ENCODE results near the gene TEX11. TPM values are rescaled to one million over a fixed set of nuclear protein-coding genes. Genes with fewer than 3 reads are reported as not detected.
"Not testable (repeated sequence)": the region's sequence is repeated elsewhere in the genome, so short reads cannot be mapped to it uniquely, and the experiment has no call there.

Gene TEX11
- total RNA-seq, 4 donors from 2014 or later, result not detected

DNA sequence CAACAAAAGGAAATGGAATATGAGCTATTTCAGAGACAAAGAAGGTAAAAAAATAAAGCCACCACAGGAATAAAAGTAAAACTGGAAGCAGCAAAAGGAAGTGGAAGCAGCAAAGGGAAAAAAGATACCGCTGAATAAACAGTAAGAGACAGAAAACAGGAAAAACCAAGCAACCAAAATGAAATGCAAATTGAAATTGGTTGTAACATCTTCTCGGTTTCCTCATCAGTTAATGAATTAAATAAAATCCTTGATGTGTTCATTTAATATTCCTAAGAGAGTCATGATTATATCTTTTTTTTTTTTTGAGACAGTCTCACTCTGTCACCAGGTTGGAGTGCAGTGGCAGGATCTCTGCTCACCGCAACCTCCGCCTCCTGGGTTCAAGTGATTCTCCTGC is 331.1 kb downstream of the TEX11 start:
- TF ChIP-seq, protein P1, sequence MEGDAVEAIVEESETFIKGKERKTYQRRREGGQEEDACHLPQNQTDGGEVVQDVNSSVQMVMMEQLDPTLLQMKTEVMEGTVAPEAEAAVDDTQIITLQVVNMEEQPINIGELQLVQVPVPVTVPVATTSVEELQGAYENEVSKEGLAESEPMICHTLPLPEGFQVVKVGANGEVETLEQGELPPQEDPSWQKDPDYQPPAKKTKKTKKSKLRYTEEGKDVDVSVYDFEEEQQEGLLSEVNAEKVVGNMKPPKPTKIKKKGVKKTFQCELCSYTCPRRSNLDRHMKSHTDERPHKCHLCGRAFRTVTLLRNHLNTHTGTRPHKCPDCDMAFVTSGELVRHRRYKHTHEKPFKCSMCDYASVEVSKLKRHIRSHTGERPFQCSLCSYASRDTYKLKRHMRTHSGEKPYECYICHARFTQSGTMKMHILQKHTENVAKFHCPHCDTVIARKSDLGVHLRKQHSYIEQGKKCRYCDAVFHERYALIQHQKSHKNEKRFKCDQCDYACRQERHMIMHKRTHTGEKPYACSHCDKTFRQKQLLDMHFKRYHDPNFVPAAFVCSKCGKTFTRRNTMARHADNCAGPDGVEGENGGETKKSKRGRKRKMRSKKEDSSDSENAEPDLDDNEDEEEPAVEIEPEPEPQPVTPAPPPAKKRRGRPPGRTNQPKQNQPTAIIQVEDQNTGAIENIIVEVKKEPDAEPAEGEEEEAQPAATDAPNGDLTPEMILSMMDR (IDR thresholded peaks at IDR 0.05), result no peak
- no peak for TF ChIP-seq POLR2A (IDR thresholded peaks at IDR 0.05)
- DNase-seq (ENCODE audit: low spot score in 2 of 2), result no peak
- 84 to 87% methylated on average over 4 of the region's 4 CpGs for whole genome bisulfite sequencing, 2 donors
- intact Hi-C loops (cut with DNase I; ENCODE audit: low total_unique reads), result no loop called here
- H3K4me3 ChIP-seq (ENCODE audit: low read depth, poor library complexity, severe bottlenecking), result no peak overlapping the region

DNA sequence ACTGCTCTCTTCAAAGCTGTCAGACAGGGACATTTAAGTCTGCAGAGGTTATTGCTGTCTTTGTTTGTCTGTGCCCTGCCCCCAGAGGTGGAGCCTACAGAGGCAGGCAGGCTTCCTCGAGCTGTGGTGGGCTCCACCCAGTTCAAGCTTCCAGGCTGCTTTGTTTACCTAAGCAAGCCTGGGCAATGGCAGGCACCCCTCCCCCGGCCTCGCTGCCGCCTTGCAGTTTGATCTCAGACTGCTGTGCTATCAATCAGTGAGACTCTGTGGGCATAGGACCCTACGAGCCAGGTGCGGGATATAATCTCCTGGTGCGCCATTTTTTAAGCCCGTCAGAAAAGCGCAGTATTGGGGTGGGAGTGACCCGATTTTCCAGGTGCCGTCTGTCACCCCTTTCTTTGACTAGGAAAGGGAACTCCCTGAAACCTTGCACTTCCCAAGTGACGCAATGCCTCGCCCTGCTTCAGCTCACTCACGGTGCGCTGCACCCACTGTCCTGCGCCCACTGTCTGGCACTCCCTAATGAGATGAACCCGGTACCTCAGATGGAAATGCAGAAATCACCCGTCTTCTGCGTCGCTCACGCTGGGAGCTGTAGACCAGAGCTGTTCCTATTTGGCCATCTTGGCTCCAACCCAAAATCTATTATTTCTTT is 338.5 kb downstream of the TEX11 start:
- intact Hi-C loops (cut with DNase I; ENCODE audit: low total_unique reads); DNase-seq (ENCODE audit: low spot score in 2 of 2); H3K4me3 ChIP-seq (ENCODE audit: low read depth, poor library complexity, severe bottlenecking): not testable (repeated sequence)
- WGBS, 2 donors, result 91 to 92% methylated on average over 21 of the region's 21 CpGs

DNA sequence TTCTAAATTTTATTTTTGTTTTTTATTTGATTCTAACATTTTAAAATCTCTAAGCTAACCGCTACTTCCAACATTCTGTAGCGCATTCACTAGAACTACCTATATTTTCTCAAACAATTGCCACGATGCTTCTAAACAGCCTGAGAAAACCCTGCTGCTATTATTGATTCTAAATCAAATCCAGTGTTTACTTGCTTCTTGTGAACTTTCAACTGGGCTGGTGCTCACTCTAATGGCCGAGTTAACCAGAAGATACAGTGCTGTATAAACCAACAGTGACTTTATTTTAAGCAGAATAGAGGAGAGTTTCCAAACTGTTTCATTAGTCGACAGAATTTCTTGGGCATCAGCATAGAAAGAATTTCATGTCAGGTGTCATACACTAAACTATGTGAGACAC is 353.6 kb downstream of the TEX11 start:
- intact Hi-C loops (cut with DNase I; ENCODE audit: low total_unique reads), result no loop called here

DNA sequence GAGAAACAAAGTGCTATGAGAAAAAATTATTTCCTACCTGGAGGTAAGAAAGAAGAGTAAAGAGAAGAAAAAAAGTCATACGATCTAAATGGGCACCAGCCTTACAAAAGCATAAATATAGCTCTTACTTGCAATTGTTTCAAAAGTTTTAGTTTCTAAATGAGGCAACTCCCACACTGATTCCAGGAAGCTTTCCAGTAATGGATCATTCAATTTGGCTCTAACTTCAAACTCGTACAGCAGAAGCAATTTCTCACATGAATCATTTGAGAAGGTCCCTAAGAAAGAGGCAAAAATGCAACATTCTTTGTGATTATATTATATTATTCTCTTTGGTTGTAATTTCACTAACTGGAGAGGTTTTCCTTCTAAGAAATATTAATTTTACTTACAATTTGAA is 354.0 kb downstream of the TEX11 start:
- 14 to 25% methylated on average over 2 of the region's 2 CpGs for WGBS, 2 donors
- DNase-seq (ENCODE audit: low spot score in 2 of 2), result no peak
- intact Hi-C loops (cut with DNase I; ENCODE audit: low total_unique reads), result no loop called here
- TF ChIP-seq, protein P1 (IDR thresholded peaks at IDR 0.05), result no peak
- no peak for TF ChIP-seq POLR2A (IDR thresholded peaks at IDR 0.05)
- H3K4me3 ChIP-seq (ENCODE audit: low read depth, poor library complexity, severe bottlenecking), result no peak overlapping the region

More for the DNA sequence above, 353.6 kb downstream of the TEX11 start:
- WGBS, 2 donors, result 81 to 84% methylated on average over 5 of the region's 5 CpGs
- H3K4me3 ChIP-seq (ENCODE audit: low read depth, poor library complexity, severe bottlenecking), result no peak overlapping the region
- TF ChIP-seq, protein P1 (IDR thresholded peaks at IDR 0.05), result no peak
- TF ChIP-seq POLR2A (IDR thresholded peaks at IDR 0.05), result no peak
- DNase-seq (ENCODE audit: low spot score in 2 of 2), result no peak

DNA sequence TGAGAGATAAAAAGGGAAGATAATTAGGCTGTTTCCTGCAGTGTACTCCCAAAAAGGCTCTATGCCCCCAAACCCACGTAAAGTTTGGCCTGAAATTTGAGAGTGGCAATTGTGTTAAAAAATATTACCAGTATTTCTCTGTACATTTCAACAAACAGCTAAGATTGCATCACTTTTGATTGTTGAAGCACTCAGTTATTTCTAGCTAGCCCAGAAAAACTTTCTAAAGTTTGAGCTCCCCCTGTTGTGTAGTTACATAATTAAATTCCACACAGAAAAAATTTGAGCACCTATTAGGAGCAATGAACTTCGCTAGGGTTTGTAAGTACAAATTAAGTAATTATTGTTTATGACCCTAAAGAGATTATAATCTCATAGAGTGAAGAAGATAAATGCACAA is 354.4 kb downstream of the TEX11 start:
- no peak for DNase-seq (ENCODE audit: low spot score in 2 of 2)
- no peak for TF ChIP-seq POLR2A (IDR thresholded peaks at IDR 0.05)
- TF ChIP-seq, protein P1 (IDR thresholded peaks at IDR 0.05), result no peak
- intact Hi-C loops (cut with DNase I; ENCODE audit: low total_unique reads), result no loop called here
- WGBS, 2 donors, result 11% methylated on average over 2 of the region's 2 CpGs
- no peak overlapping the region for H3K4me3 ChIP-seq (ENCODE audit: low read depth, poor library complexity, severe bottlenecking)

DNA sequence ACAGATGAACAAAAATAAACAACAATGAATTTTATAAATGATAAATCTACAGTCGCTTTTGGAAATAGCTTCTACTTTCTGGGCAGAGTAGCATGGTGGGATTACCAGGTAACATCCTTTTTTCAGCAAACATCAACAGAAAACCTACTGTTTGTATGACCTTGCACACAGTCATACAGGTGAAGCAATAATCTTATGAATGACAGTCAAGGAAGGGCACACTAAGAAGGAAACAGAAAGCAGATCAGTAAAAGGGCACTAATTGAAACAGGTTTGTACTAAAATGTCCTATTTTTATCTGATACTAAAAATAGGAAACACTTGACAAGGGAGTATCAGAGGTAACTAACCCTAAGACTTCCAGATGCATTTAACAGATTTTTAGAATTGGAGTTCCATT is 355.0 kb downstream of the TEX11 start:
- TF ChIP-seq POLR2A (IDR thresholded peaks at IDR 0.05), result no peak
- TF ChIP-seq, protein P1 (IDR thresholded peaks at IDR 0.05), result no peak
- 67 to 100% methylated on average over 1 of the region's 1 CpG for WGBS, 2 donors
- no peak for DNase-seq (ENCODE audit: low spot score in 2 of 2)
- intact Hi-C loops (cut with DNase I; ENCODE audit: low total_unique reads), result no loop called here
- no peak overlapping the region for H3K4me3 ChIP-seq (ENCODE audit: low read depth, poor library complexity, severe bottlenecking)

Measured in lower leg skin (tissue), 4 donors.